ENCODE results near the gene CGNL1.

CGNL1 gene

GRCh38 chr15:57500979-57501576 is 124.8 kb downstream of the CGNL1 start:
- DNase-seq (ENCODE audit: low read depth) = no peak

GRCh38 chr15:57502116-57502515 is 125.8 kb downstream of the CGNL1 start:
- no peak for DNase-seq (ENCODE audit: low read depth)

- no peak for DNase-seq (ENCODE audit: low read depth)
Measured at GRCh38 chr15:57503051-57503702, 126.9 kb downstream of the CGNL1 start.

GRCh38 chr15:57503911-57504598 is 127.8 kb downstream of the CGNL1 start:
- no peak for DNase-seq (ENCODE audit: low read depth)

- no peak for DNase-seq (ENCODE audit: low read depth)
Measured at GRCh38 chr15:57504599-57504940, 128.3 kb downstream of the CGNL1 start.

- DNase-seq (ENCODE audit: low read depth) = no peak
Measured at GRCh38 chr15:57505056-57505715, 128.9 kb downstream of the CGNL1 start.

- DNase-seq (ENCODE audit: low read depth) = no peak
Measured at GRCh38 chr15:57505949-57506391, 129.7 kb downstream of the CGNL1 start.

- no peak for DNase-seq (ENCODE audit: low read depth)
Measured at GRCh38 chr15:57506422-57506821, 130.1 kb downstream of the CGNL1 start.

GRCh38 chr15:57507111-57507510 is 130.8 kb downstream of the CGNL1 start:
- no peak for DNase-seq (ENCODE audit: low read depth)

- DNase-seq (ENCODE audit: low read depth) = no peak
Measured at GRCh38 chr15:57509126-57509525, 132.8 kb downstream of the CGNL1 start.

GRCh38 chr15:57509965-57510364 is 133.7 kb downstream of the CGNL1 start:
- DNase-seq (ENCODE audit: low read depth) = no peak

GRCh38 chr15:57510647-57511046 is 134.3 kb downstream of the CGNL1 start:
- DNase-seq (ENCODE audit: low read depth) = no peak

- no peak for DNase-seq (ENCODE audit: low read depth)
Measured at GRCh38 chr15:57516327-57517029, 140.2 kb downstream of the CGNL1 start.

GRCh38 chr15:57517030-57517671 is 140.8 kb downstream of the CGNL1 start:
- DNase-seq (ENCODE audit: low read depth) = no peak

GRCh38 chr15:57518779-57519405 is 142.6 kb downstream of the CGNL1 start:
- DNase-seq (ENCODE audit: low read depth) = no peak

- DNase-seq (ENCODE audit: low read depth) = no peak
Measured at GRCh38 chr15:57519806-57520205, 143.5 kb downstream of the CGNL1 start.

- no peak for DNase-seq (ENCODE audit: low read depth)
Measured at GRCh38 chr15:57521503-57521902, 145.2 kb downstream of the CGNL1 start.

- DNase-seq (ENCODE audit: low read depth) = no peak
Measured at GRCh38 chr15:57522148-57522547, 145.8 kb downstream of the CGNL1 start.

- DNase-seq (ENCODE audit: low read depth) = no peak
Measured at GRCh38 chr15:57525581-57525980, 149.3 kb downstream of the CGNL1 start.

- no peak for DNase-seq (ENCODE audit: low read depth)
Measured at GRCh38 chr15:57526076-57526475, 149.8 kb downstream of the CGNL1 start.

GRCh38 chr15:57526615-57527014 is 150.3 kb downstream of the CGNL1 start:
- no peak for DNase-seq (ENCODE audit: low read depth)
